Stimulated activated CD8-positive, alpha-beta memory T cell treated with anti-CD3 and anti-CD28 coated beads, Interleukin-12 subunit alpha, Interleukin-12 subunit beta, amount 100 ng/mL, for 1 hour (primary cell): Measurements from ENCODE around the gene POLR1F.

ENCODE experiments used
- DNase-seq: peaks from one replicate; pipeline ENCODE4 v3.0.0-alpha.2; 2020; ENCODE audit warnings: low read depth

The POLR1F gene

DNA sequence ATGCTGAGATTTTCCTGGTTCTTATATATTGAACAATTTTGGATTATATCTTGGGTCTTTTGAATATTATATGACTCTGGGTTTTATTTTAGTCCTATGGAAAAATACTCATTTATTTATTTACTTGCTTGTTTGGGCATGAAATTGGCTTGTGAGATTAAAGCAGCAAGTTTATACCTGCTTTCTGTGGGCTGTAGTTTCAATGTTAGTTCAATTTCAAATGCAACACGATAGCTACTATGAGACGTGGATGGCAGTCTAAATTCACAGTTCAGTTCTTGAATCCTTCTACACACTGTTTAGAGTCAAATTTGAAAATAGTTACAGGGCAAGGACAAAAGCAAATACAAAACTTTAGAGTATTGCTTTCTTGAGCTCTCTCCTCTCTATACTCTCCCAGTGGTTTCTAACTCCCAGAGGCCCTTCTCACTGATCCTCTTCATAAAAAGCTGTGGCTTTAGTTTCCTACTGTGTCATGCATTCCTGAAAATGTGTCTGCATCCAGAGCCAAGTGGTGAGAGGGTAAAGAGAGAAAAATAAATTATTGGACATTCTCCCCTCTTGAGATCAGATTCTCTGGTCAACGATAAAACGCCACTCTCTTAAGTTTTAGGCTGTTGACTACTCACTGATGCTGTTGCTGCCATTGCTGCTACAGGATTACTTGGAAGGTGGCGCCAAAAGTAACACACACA is 34.4 kb downstream of the POLR1F start:
- no peak for DNase-seq

DNA sequence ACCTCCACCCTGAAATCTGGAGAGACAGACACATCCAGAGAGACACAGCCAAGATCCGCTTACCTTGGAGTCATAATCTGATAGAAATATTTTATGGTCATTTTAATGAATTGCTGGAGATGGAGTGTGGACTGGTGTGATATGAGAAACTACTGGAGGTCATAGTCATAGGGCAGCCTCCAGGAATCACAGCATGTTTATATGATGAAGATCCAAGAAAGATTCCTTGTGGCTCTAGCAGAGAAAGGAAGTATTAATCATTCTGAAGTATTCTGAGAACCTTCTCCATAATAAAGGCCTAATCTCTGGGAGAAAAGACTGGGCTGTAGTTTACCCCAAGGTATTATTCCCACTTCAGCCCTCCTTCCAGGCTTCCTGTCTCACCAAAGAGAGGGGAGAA is 38.0 kb downstream of the POLR1F start:
- no peak for DNase-seq

DNA sequence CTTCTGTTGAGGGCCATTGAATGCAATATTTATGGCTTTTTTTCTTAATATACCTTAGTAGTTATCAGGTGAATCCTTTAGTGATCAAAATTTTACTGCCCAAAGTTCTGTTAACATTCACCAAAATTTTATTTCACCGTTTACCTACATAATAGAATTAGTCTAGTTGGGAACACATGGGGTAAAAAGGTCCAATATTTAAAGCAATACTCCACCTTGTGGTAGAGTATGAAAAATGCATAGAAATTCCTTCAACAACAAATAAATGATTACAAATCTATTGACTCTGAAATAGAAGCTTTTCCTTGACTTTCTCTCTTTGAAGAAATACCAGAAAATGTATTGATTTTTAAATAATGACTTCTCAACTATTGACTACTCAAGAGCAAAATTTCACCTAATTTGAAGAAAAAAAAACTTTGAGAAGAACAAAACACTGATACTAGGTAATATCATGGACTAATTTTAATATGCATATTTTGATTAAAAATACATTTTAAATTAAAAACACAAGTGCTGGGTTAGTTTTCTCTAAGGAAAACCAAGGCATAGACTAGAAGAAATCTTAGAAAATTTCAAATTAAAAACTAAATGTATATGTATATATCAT is 43.3 kb downstream of the POLR1F start:
- no peak for DNase-seq

DNA sequence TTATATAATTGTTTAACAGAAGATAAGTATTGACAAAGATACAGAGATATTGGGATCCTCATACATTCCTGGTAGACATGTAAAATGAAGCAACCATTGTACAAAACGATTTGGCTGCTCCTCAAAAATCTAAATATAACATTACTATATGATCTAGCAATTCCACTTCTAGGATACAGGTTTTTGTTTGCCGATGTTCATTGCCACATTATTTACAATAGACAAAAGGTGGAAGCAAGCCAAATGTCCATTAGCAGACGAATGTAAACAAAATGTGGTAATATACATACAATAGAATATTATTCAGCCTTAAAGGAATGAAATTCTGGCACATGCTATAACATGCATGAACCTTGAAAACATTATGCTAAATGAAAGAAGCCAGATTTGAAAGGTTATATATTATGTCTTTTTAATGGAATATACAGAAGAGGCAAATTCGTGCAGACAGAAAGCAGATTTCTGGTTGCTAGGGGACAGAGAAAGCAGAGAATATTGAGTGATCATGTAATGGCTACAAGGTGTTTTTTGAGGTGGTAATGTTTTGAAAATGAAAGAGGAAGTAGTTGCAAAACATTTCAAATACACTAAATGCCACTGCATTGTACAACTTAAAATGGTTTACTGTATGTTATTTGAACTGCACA is 44.9 kb downstream of the POLR1F start:
- no peak for DNase-seq

DNA sequence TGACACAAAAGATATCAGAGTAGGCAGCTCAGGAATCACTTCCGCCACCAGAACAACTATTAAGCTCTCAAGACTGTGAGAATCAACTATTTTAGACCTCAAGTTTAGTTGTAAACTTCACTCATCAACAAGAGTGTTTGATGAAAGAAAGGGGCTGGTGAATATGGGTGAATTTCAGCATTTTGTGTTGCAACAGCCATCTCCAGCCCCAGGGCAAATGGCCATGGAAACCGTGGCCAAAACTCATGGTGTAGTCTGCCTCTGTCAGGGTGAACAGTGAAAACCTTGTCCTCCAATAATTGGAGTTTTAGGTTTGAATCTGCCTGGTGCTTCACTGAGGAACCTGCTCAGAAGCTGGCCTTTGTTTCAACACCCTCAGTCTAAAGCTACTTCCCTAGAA is 60.0 kb downstream of the POLR1F start:
- DNase-seq, result no peak
